Nephron progenitor cell (in vitro differentiated cells): ENCODE measurements around the gene ELOF1.

Source experiments
- DNase-seq: peaks from one replicate; pipeline ENCODE4 v3.0.0; 2021
- H3K27ac Mint-ChIP-seq: 2 replicates; pipeline ENCODE4 v1.8.0; 2021; ENCODE audit warnings: mild to moderate bottlenecking, moderate library complexity, mixed read lengths
- H3K27me3 Mint-ChIP-seq: 2 replicates; pipeline ENCODE4 v1.8.0; 2021; ENCODE audit warnings: mild to moderate bottlenecking, low read depth, mixed read lengths; ENCODE audit not compliant: poor library complexity
- H3K36me3 Mint-ChIP-seq: 2 replicates; pipeline ENCODE4 v1.8.0; 2021; ENCODE audit warnings: low read depth, mixed read lengths
- H3K4me1 Mint-ChIP-seq: 2 replicates; pipeline ENCODE4 v1.8.0; 2021; ENCODE audit warnings: mixed read lengths
- H3K4me3 Mint-ChIP-seq: 2 replicates; pipeline ENCODE4 v1.8.0; 2021; ENCODE audit warnings: mild to moderate bottlenecking, moderate library complexity, mixed read lengths
- H3K9me3 Mint-ChIP-seq: 2 replicates; pipeline ENCODE4 v1.8.0; 2021; ENCODE audit warnings: mild to moderate bottlenecking, moderate library complexity, mixed read lengths
- CTCF ChIP-seq: fragments of 200-600 bp; sonication (generic); IDR thresholded peaks from 2 replicates; pipeline ENCODE4 v1.5.0; 2021; ENCODE audit warnings: antibody characterized with exemption

Gene ELOF1

GRCh38 chr19:11507370-11508078 is 51.5 kb downstream of the ELOF1 start:
- H3K9me3 Mint-ChIP-seq: no peaks in the 10 kb centered on the region
- H3K4me3 Mint-ChIP-seq: no peak overlapping the region
- peaks cover 6% of the 10 kb centered on the region for H3K27me3 Mint-ChIP-seq
- peaks cover 27% of the 10 kb centered on the region for H3K4me1 Mint-ChIP-seq
- no peak for TF ChIP-seq CTCF
- no peak overlapping the region for H3K27ac Mint-ChIP-seq
- no peak for DNase-seq
- H3K36me3 Mint-ChIP-seq: peaks cover 18% of the 10 kb centered on the region

DNA sequence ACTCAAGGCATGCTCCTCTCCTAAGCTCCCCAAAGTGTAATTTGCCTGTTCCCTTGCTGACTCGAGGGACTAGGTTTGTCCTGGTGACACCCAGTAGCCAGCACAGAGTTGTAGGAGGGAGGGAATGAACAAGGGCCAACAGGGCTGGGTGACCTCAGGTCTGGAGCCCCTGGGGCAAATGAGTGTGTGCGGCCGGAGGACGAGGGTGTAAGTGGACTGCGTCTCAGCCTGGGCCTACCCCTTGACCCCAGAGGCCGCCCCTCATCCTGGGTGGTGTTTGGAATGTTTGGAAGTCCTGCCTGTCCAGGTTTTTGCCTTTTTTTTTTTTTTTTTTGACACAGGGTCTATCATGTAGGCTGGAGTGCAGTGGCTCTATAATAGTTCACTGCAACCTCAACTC is 52.1 kb downstream of the ELOF1 start:
- peak overlapping the region; percentile 85 for H3K4me3 Mint-ChIP-seq

GRCh38 chr19:11506101-11506555 is 52.9 kb downstream of the ELOF1 start:
- H3K27ac Mint-ChIP-seq: peak overlapping the region; percentile 36
- DNase-seq: no peak
- H3K4me3 Mint-ChIP-seq: peak overlapping the region; percentile 85
- peaks cover 5% of the 10 kb centered on the region for H3K27me3 Mint-ChIP-seq
- H3K4me1 Mint-ChIP-seq: peaks cover 27% of the 10 kb centered on the region
- peaks cover 8% of the 10 kb centered on the region for H3K36me3 Mint-ChIP-seq
- no peak for TF ChIP-seq CTCF
- H3K9me3 Mint-ChIP-seq: no peaks in the 10 kb centered on the region

More for the DNA sequence above, 52.1 kb downstream of the ELOF1 start:
- Mint-ChIP-seq H3K27ac (no peak overlapping the region), H3K4me1 (peaks cover 27% of the 10 kb centered on the region), H3K36me3 (peaks cover 13% of the 10 kb centered on the region), H3K27me3 (peaks cover 6% of the 10 kb centered on the region), H3K9me3 (no peaks in the 10 kb centered on the region)
- no peak for DNase-seq
- TF ChIP-seq CTCF: no peak

GRCh38 chr19:11505504-11506100 is 53.4 kb downstream of the ELOF1 start, which contains the start of gene ZNF653:
Gene ZNF653 (minus strand): TSS chr19:11505839. CDS start chr19:11505786, 53 bp downstream.
- H3K4me3 Mint-ChIP-seq: peak within 1 kb of the TSS; percentile 88
- peak; percentile 93 for DNase-seq
- TF ChIP-seq CTCF: no peak
- no peaks in the 10 kb centered on the region for H3K9me3 Mint-ChIP-seq
- H3K27me3 Mint-ChIP-seq: peaks cover 3% of the 10 kb centered on the region
- peaks cover 6% of the 10 kb centered on the region for H3K36me3 Mint-ChIP-seq
- peak within 1 kb of the TSS; percentile 98 for H3K27ac Mint-ChIP-seq
- H3K4me1 Mint-ChIP-seq: peaks cover 27% of the 10 kb centered on the region

DNA sequence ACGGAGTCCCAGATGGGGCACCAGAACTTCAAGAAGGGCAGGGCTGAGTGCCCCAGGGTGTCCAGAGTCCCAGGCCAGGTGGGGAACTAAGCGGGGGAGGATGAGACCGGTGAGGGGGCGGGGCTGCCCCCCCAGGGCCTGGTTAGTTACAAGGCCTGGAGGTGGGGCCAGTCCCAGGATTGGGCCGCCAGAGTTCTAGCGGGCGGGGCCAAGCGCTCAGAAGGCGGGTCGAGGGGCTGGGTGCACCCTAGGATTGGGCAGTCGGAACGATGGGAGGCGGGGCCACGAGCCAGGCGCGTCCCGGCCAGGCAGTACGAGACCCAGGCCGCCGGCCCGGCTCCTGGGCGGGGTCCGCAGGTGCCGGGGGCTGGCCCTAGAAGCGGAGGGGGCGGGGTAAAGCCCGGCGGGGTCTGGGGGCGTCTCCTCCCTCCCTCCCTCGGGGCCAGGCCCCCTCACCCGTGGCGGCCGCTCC is 54.0 kb downstream of the ELOF1 start:
- DNase-seq: peak; percentile 98
- no peak for TF ChIP-seq CTCF
- peaks cover 7% of the 10 kb centered on the region for H3K36me3 Mint-ChIP-seq
- H3K27me3 Mint-ChIP-seq: peaks cover 3% of the 10 kb centered on the region
- H3K4me1 Mint-ChIP-seq: peaks cover 27% of the 10 kb centered on the region
- H3K4me3 Mint-ChIP-seq: peak overlapping the region; percentile 88
- H3K27ac Mint-ChIP-seq: peak overlapping the region; percentile 77
- H3K9me3 Mint-ChIP-seq: no peaks in the 10 kb centered on the region
